AG10803 (cell line): ENCODE results near the gene TRIM65.
A peak's percentile ranks its signal among the peaks of the same experiment; 100 is the strongest.

Experiments used
- DNase-seq: peaks from one replicate; pipeline ENCODE4 v3.0.0; 2010; ENCODE audit warnings: low read depth
- H3K4me3 ChIP-seq: 2 replicates; pipeline ENCODE4 v1.5.1; 2011; ENCODE audit warnings: mild to moderate bottlenecking, low read length, control low read depth
- TF ChIP-seq, protein P1 (sequence below): conservative IDR thresholded peaks from 2 replicates; pipeline ENCODE4 v1.5.1; 2011; ENCODE audit warnings: mild to moderate bottlenecking, low read length, control low read depth, inconsistent platforms

The TRIM65 gene

DNA sequence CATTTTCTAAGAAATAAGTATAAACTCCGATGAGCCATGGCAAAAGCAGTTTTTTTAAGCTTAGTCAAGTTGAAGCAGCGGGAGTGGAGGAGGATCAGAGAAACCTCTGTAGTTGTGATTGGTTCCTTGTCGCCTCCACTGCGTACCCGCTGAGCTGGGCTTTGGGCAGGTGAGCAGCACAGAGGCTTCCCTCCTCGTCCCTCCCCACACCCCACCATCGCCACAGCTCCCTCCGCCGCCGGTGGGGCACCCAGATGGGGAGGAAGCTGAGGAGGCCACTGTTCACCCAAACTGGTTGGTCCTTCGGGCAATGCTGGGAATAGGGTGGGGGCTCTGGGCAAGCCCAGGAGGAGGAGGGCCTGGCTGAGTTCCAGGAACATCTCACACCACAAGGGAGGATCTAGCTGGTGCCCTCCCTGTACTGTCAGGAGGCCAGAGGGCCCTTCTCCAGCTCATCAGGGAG, 13.1 kb upstream of the TRIM65 start:
- DNase-seq, result peak; percentile 59
- TF ChIP-seq, protein P1, sequence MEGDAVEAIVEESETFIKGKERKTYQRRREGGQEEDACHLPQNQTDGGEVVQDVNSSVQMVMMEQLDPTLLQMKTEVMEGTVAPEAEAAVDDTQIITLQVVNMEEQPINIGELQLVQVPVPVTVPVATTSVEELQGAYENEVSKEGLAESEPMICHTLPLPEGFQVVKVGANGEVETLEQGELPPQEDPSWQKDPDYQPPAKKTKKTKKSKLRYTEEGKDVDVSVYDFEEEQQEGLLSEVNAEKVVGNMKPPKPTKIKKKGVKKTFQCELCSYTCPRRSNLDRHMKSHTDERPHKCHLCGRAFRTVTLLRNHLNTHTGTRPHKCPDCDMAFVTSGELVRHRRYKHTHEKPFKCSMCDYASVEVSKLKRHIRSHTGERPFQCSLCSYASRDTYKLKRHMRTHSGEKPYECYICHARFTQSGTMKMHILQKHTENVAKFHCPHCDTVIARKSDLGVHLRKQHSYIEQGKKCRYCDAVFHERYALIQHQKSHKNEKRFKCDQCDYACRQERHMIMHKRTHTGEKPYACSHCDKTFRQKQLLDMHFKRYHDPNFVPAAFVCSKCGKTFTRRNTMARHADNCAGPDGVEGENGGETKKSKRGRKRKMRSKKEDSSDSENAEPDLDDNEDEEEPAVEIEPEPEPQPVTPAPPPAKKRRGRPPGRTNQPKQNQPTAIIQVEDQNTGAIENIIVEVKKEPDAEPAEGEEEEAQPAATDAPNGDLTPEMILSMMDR, result no peak
- H3K4me3 ChIP-seq, result no peak overlapping the region

DNA sequence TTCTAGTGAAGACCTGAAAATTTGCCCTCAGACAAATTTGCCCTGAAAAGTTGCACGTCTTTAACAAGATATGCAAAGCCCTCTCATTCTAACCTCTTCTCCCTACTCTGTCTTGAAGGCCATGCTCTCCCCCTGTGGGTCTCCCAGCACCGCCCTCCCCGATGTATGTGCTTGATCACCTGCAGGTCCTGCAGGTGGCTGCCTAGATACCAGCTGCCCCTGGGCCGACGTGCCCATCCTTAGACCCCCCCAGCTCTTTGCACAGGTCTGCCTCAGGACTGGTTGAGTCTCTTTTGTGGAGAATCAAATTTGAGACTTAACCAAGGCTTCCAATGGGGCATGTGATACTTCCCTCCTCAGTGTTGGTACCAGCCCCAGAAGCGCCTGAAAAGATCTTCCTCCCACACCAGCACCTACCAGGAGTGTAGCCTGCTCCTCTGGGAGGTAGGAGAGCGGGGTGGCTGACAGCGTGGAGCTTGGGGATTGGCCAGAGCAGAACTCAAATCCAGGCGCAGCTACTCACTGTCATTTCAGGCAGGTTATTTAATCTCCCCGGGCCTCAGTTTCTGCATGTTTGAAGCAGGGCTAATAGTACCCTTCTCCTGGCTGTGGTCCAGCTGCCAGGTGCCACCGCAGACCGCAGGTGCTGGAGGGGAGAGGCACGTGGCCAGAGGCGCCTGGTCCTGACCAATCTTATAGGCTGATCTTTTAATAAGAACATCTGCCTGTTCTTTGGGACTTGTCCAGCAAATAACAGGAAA, 12.5 kb upstream of the TRIM65 start:
- TF ChIP-seq, protein P1, result no peak
- no peak for DNase-seq
- H3K4me3 ChIP-seq, result no peak overlapping the region

DNA sequence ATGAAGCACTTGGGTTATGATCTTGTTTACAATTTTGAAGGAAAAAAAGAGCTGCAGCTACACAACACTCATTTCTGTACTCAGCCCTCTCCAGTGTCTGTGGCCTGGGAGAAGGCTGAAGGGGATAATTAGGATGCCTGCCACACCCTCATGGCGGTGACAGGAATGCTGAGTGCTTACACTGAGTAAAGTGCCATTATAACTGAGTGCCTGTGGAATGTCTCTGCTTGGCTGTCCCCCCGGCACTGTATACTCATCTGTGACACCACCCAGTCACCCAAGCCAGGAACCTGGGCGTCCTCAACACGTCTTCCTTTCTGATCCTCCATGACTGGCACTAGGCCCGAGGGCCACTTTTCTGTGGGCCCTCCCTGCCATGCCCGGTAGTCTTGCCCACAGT, 11.4 kb upstream of the TRIM65 start:
- DNase-seq, result peak; percentile 59
- TF ChIP-seq, protein P1, result no peak
- H3K4me3 ChIP-seq, result no peak overlapping the region

DNA sequence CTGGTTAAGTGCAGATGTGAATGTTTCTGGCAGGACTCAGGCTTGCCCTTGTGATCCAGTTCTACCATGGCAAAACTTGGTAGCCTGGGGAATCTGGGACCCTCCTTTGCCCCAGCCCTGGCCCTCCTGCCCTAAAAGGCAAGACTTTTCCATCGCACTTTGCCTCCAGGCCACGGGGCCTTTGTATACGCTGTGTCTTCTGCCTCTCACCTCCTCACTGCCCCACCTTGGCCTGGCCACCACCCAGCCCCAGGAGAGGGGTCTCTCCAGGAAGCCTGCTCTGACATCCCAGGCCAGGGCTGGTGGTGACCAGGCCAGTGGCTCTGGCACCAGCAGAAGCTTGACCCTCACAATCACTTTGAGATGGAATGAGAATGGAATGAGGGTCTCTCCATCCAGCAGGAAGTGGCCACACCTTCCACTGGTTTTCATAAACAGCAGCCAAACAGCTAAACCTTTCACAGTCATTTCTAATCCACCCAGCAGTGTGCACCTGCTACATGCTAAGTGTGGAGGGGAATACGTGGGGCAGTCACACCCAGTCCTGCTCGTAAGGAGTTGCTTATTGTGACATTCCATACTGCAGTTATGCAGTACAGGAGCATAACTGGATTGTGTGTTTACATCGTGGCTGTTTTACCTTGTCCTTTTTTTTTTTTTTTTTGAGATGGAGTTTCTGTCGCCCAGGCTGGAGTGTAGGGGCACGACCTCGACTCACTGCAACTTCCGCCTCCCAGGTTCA, 9.6 kb upstream of the TRIM65 start:
- H3K4me3 ChIP-seq, result no peak overlapping the region
- DNase-seq, result no peak
- TF ChIP-seq, protein P1, result no peak

DNA sequence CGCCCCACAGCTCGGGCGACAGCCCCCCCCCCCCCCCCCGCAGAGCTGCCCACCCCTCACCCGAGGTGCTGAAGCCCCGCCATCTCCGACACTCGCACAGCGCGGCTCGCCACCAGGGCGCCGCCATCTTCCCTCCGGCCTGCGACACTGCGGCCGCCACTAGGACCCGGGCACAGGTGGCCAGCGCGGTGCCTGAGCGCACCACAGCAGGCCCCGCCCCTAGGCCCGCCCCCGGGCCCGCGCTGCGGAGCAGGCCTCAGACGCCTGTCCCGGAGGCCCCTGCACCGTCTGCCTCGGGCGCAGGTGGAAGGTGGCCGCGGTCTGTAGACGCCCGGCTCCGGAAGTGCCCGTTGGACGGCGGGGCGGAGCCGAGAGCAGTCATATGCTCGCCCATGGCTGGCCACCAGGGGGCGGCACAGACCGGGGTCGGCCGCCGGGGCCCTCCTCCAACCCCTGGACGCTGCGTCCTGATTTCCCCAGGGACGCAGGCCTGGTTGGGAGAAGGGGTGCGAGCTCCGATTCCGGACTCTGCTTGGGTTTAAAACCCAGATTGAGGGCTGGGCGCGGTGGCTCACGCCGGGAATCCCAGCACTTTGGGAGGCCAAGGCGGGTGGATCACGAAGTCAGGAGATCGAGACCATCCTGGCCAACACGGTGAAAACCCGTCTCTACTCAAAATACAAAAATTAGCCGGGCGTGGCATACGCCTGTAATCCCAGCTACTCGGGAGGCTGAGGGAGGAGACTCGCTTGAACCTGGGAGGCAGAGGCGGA, 8.2 kb upstream of the TRIM65 start, which contains the start of gene MRPL38:
Gene MRPL38, minus strand, starts transcription at position 136 of the 773 bp plus-strand sequence. Its CDS starts 9 bp downstream, at position 127.
- TF ChIP-seq, protein P1, result peak; percentile 73
- peak; percentile 90 for DNase-seq
- H3K4me3 ChIP-seq, result peak within 1 kb of the TSS; percentile 77

DNA sequence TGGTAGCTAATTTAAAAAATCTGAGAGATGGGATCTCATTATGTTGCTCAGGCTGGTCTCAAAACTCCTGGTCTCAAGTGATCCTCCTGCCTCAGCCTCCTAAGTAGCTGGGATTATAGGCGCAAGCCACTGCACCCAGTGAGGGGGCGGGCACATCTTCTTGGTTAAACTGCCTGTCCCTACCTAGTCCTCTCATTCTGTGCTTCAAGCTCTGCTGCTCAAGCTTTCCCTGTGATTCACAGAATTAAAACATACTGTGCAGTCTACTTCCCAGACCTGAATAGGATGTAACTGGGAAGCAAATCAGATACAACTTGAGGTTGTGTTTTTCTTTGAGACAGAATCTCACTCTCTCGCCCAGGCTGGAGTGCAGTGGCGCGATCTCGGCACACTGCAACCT, 5.7 kb upstream of the TRIM65 start:
- TF ChIP-seq, protein P1, result no peak
- no peak for DNase-seq
- H3K4me3 ChIP-seq, result no peak overlapping the region
